HepG2 (cell line): ENCODE results near the gene GATA5. TPM values are rescaled to one million over a fixed set of nuclear protein-coding genes. Genes with fewer than 3 reads are reported as not detected.

ENCODE experiments used
- CBX2 ChIP-seq, 2 experiments: fragments of 200-600 bp in 1 of 2; sonication (generic); formaldehyde crosslinking in 1 of 2; IDR thresholded peaks; 2 replicates each; pipeline versions ENCODE4 v1.7.0 to v1.8.1; 2018 to 2022; ENCODE audit warnings: low read depth in 2 of 2, low read length in 1 of 2, mild to moderate bottlenecking in 1 of 2, missing genetic modification reagents in 1 of 2
- CERS6 ChIP-seq: sonication (generic); formaldehyde crosslinking; IDR thresholded peaks from 2 replicates; pipeline ENCODE4 v1.5.0; 2020; ENCODE audit warnings: missing genetic modification reagents
- CSRNP2 ChIP-seq: sonication (generic); formaldehyde crosslinking; conservative IDR thresholded peaks from 2 replicates; pipeline ENCODE4 v1.8.0; 2022; ENCODE audit warnings: low read depth, missing genetic modification reagents
- DR1 ChIP-seq: sonication (generic); formaldehyde crosslinking; IDR thresholded peaks from 2 replicates; pipeline ENCODE4 v1.8.0; 2021; ENCODE audit warnings: mild to moderate bottlenecking, missing genetic modification reagents, inconsistent platforms
- EED ChIP-seq: sonication (generic); formaldehyde crosslinking; IDR thresholded peaks from 2 replicates; pipeline ENCODE4 v1.5.0; 2020; ENCODE audit warnings: mild to moderate bottlenecking, missing genetic modification reagents
- FOSL2 ChIP-seq: sonication (generic); formaldehyde crosslinking; IDR thresholded peaks from 2 replicates; pipeline ENCODE4 v1.4.0; 2020; ENCODE audit warnings: missing genetic modification reagents
- FOXM1 ChIP-seq: sonication (generic); formaldehyde crosslinking; IDR thresholded peaks from 2 replicates; pipeline ENCODE4 v1.5.0; 2020; ENCODE audit warnings: missing genetic modification reagents
- FOXP1 ChIP-seq, 2 experiments: fragments of 450-650 bp in 1 of 2; IDR thresholded peaks; 2 replicates each; pipeline ENCODE4 v1.6.1; 2017 to 2018; ENCODE audit warnings: antibody characterized with exemption in 1 of 2
- HNRNPLL ChIP-seq: fragments of 200-400 bp; formaldehyde crosslinking; IDR thresholded peaks from 2 replicates; pipeline ENCODE4 v1.6.1; 2017; ENCODE audit warnings: mild to moderate bottlenecking, low read depth, low read length; ENCODE audit not compliant: poor library complexity, severe bottlenecking
- LCORL ChIP-seq, 2 experiments: fragments of 450-650 bp in 1 of 2; sonication (generic) in 1 of 2; formaldehyde crosslinking in 1 of 2; IDR thresholded peaks; 2 replicates each; pipeline versions ENCODE4 v1.5.0 to v1.6.1; 2017 to 2020; ENCODE audit warnings: antibody characterized with exemption in 1 of 2, missing genetic modification reagents in 1 of 2
- MXD3 ChIP-seq: IDR thresholded peaks from 2 replicates; pipeline ENCODE4 v1.6.1; 2016; ENCODE audit warnings: mild to moderate bottlenecking, missing biosample characterization, missing genetic modification reagents
- NR2F2 ChIP-seq: IDR thresholded peaks from 2 replicates; pipeline ENCODE4 v1.6.1; 2012; ENCODE audit warnings: low read depth, inconsistent platforms, borderline replicate concordance
- PHB2 ChIP-seq: fragments of 450-650 bp; IDR thresholded peaks from 2 replicates; pipeline ENCODE4 v1.6.1; 2018; ENCODE audit not compliant: partially characterized antibody
- PITX1 ChIP-seq: sonication (generic); formaldehyde crosslinking; IDR thresholded peaks from 2 replicates; pipeline ENCODE4 v1.5.1; 2020; ENCODE audit warnings: mild to moderate bottlenecking, missing genetic modification reagents
- SALL1 ChIP-seq: sonication (generic); formaldehyde crosslinking; IDR thresholded peaks from 2 replicates; pipeline ENCODE4 v1.8.0; 2022; ENCODE audit warnings: mild to moderate bottlenecking, missing genetic modification reagents
- SKIL ChIP-seq: sonication (generic); formaldehyde crosslinking; IDR thresholded peaks from 2 replicates; pipeline ENCODE4 v1.8.0; 2022; ENCODE audit warnings: missing genetic modification reagents, mild to moderate bottlenecking, moderate library complexity, borderline replicate concordance
- TOE1 ChIP-seq: sonication (generic); formaldehyde crosslinking; IDR thresholded peaks from 2 replicates; pipeline ENCODE4 v1.4.0; 2020; ENCODE audit warnings: mild to moderate bottlenecking, missing genetic modification reagents
- ZFX ChIP-seq: sonication (generic); formaldehyde crosslinking; IDR thresholded peaks from 2 replicates; pipeline ENCODE4 v1.4.0; 2020; ENCODE audit warnings: mild to moderate bottlenecking, low read depth, missing genetic modification reagents, moderate library complexity
- ZNF24 ChIP-seq: fragments of 450-650 bp; IDR thresholded peaks from 2 replicates; pipeline ENCODE4 v1.6.1; 2017; ENCODE audit warnings: antibody characterized with exemption, mild to moderate bottlenecking
- ZNF264 ChIP-seq: sonication (generic); formaldehyde crosslinking; IDR thresholded peaks from 2 replicates; pipeline ENCODE4 v1.4.0; 2020; ENCODE audit warnings: missing genetic modification reagents
- ZNF354B ChIP-seq: sonication (generic); formaldehyde crosslinking; IDR thresholded peaks from 2 replicates; pipeline ENCODE4 v1.8.0; 2022; ENCODE audit warnings: mild to moderate bottlenecking, missing genetic modification reagents
- ZNF607 ChIP-seq: sonication (generic); formaldehyde crosslinking; IDR thresholded peaks from 2 replicates; pipeline ENCODE4 v1.5.1; 2020; ENCODE audit warnings: missing genetic modification reagents, mild to moderate bottlenecking, borderline replicate concordance
- ZSCAN21 ChIP-seq: sonication (generic); formaldehyde crosslinking; IDR thresholded peaks from 2 replicates; pipeline ENCODE4 v1.8.0; 2022; ENCODE audit warnings: mild to moderate bottlenecking, missing genetic modification reagents, moderate library complexity, borderline replicate concordance
- polyA plus RNA-seq, 8 experiments: library from polyadenylated mRNA; depleted of rRNA in 3 of 8; stranded (reverse) in 7 of 8; unstranded in 1 of 8; fragments of >200 nt; fragmentation: Illumina TruSeq in 4 of 8; extraction: Trizol in 4 of 8; gene quantifications; 2 replicates each; pipeline versions ENCODE4 v1.2.1 to v1.2.3, GENCODE V29; 2011 to 2016; ENCODE audit warnings: low read depth in 4 of 8, missing spikeins in 1 of 8, mixed read lengths in 1 of 8; ENCODE audit not compliant: insufficient read depth in 1 of 8
- total RNA-seq, 5 experiments: library from RNA; depleted of rRNA; stranded (reverse); fragments of >200 nt; fragmentation: Illumina TruSeq; extraction: Trizol; gene quantifications; 2 replicates each; pipeline ENCODE4 v1.2.3, GENCODE V29; 2016; ENCODE audit warnings: low read depth in 1 of 5

Gene GATA5
- total and polyA plus RNA-seq, 2 of the 13 experiments (the other 11 are each of a cell fraction or from before 2014, with no cell fraction given) = 0.12 to 0.20 TPM

- TF ChIP-seq FOSL2 (CRISPR knock-in tag) (no peak), ZSCAN21 (CRISPR knock-in tag) (0 out of 2 replicates have a peak, but pooled peaks have one; percentile 17), FOXP1 (IDR thresholded peaks at IDR 0.05) (no peak), FOXP1 (CRISPR knock-in tag; IDR thresholded peaks at IDR 0.05) (no peak), CBX2 (IDR thresholded peaks at IDR 0.05; ENCODE audit: low read depth, low read length) (no peak), CBX2 (CRISPR knock-in tag; IDR thresholded peaks at IDR 0.05; ENCODE audit: low read depth) (no peak), NR2F2 (peak; percentile 58; the same call in 1 of the 2 replicates), DR1 (CRISPR knock-in tag) (0 out of 2 replicates have a peak, but pooled peaks have one; percentile 18), EED (CRISPR knock-in tag) (no peak), TOE1 (no peak), SALL1 (CRISPR knock-in tag) (no peak), ZNF607 (CRISPR knock-in tag) (no peak), ZNF354B (no peak), SKIL (no peak), MXD3 (CRISPR knock-in tag) (no peak), ZFX (CRISPR knock-in tag) (no peak), LCORL (IDR thresholded peaks at IDR 0.05) (no peak), LCORL (CRISPR knock-in tag; IDR thresholded peaks at IDR 0.05) (no peak), CERS6 (no peak), ZNF24 (no peak), PHB2 (no peak), FOXM1 (CRISPR knock-in tag) (no peak), CSRNP2 (CRISPR knock-in tag) (no peak), PITX1 (CRISPR knock-in tag) (peak; percentile 89), ZNF264 (no peak), HNRNPLL (peak; percentile 12)
Measured at GRCh38 chr20:62430311-62430853, 45.4 kb downstream of the GATA5 start (continued).
